GM12878 (cell line): ENCODE data around the gene CTRB2. TPM values are rescaled to one million over a fixed set of nuclear protein-coding genes. Genes with fewer than 3 reads are reported as not detected.

Experiments
- ATAC-seq: fragments of 200-7000 bp; cut with Tn5 transposase; 3 replicates; pipeline ENCODE4 v1.9.1; 2020; ENCODE audit warnings: mild to moderate bottlenecking, moderate library complexity
- BruUV-seq: library from RNA; stranded (reverse); fragments of 400-500 nt; replicated peaks from 2 replicates; lab custom pipeline; 2021; lab: Mats Ljungman, UMichigan
- CTCF ChIA-PET: fragments of 300-600 bp; sonication (Branson Sonifier 250); formaldehyde crosslinking; extraction: SDS; loops from one replicate; lab custom pipeline; 2021; ENCODE audit warnings: inconsistent platforms; lab: Yijun Ruan, JAX
- POLR2A ChIA-PET: fragments of 350-600 bp; formaldehyde crosslinking; extraction: SDS; loops from one replicate; lab custom pipeline; 2021; ENCODE audit warnings: inconsistent platforms; lab: Charles Lee
- RAD21 ChIA-PET: fragments of 300-600 bp; sonication (Branson Sonifier 250); formaldehyde crosslinking; loops from one replicate; lab custom pipeline; 2023; ENCODE audit warnings: antibody characterized with exemption; ENCODE audit not compliant: unreplicated experiment; lab: Charles Lee
- SMC1A ChIA-PET: fragments of 300-600 bp; sonication (Branson Sonifier 250); formaldehyde crosslinking; loops from one replicate; lab custom pipeline; 2023; ENCODE audit not compliant: unreplicated experiment, uncharacterized antibody; lab: Charles Lee
- DNase-seq: peaks from one replicate; pipeline ENCODE4 v3.0.0-alpha.2; 2011; ENCODE audit warnings: low read depth, low spot score
- FAIRE-seq: peaks from 3 replicates; lab custom pipeline; 2011; peaks lifted over from hg19 to GRCh38; lab: Jason Lieb, UNC
- H2AFZ ChIP-seq: 2 replicates; pipeline ENCODE4 v1.6.0; 2011; ENCODE audit warnings: low read depth, low read length, control low read depth; ENCODE audit not compliant: control insufficient read depth
- H3K27ac ChIP-seq: 2 replicates; pipeline ENCODE4 v1.5.1; 2011; ENCODE audit warnings: control low read depth; ENCODE audit not compliant: control insufficient read depth, insufficient read depth
- H3K27me3 ChIP-seq, 2 experiments: replicated peaks in 1 of 2; 2 replicates each; pipeline versions ENCODE4 v1.6.0 to v1.6.1; 2011; ENCODE audit warnings: low read length in 1 of 2; ENCODE audit not compliant: control insufficient read depth in 2 of 2, insufficient read depth in 2 of 2
- H3K36me3 ChIP-seq, 2 experiments: 2 replicates each; pipeline ENCODE4 v1.5.1; 2011; ENCODE audit warnings: low read length in 1 of 2; ENCODE audit not compliant: control insufficient read depth in 2 of 2, insufficient read depth in 2 of 2
- H3K4me1 ChIP-seq: 2 replicates; pipeline ENCODE4 v1.6.1; 2011; ENCODE audit warnings: mild to moderate bottlenecking, low read length, moderate library complexity, mixed read lengths; ENCODE audit not compliant: control insufficient read depth, insufficient read depth
- H3K4me2 ChIP-seq: 2 replicates; pipeline ENCODE4 v1.6.0; 2011; ENCODE audit warnings: control low read depth; ENCODE audit not compliant: control insufficient read depth, insufficient read depth
- H3K4me3 ChIP-seq: fragments of 200-600 bp; sonication (generic); 2 replicates; pipeline ENCODE4 v1.5.1; 2016
- H3K79me2 ChIP-seq: 2 replicates; pipeline ENCODE4 v1.6.0; 2011; ENCODE audit warnings: low read length; ENCODE audit not compliant: control insufficient read depth, insufficient read depth
- H3K9ac ChIP-seq: 2 replicates; pipeline ENCODE4 v1.8.0; 2011; ENCODE audit warnings: low read length, control low read depth, mixed read lengths; ENCODE audit not compliant: control insufficient read depth, insufficient read depth
- H3K9me3 ChIP-seq: replicated peaks from 3 replicates; pipeline ENCODE4 v1.5.1; 2011; ENCODE audit warnings: mild to moderate bottlenecking, low read length; ENCODE audit not compliant: control insufficient read depth, insufficient read depth
- H4K20me1 ChIP-seq: 2 replicates; pipeline ENCODE4 v1.6.0; 2011; ENCODE audit not compliant: control insufficient read depth, insufficient read depth
- EGR1 ChIP-seq, 2 experiments: IDR thresholded peaks; 1 replicate in 1 of 2; 2 replicates in 1 of 2; pipeline ENCODE4 v1.6.1; 2011 to 2012; ENCODE audit warnings: low read depth in 2 of 2, low read length in 2 of 2, borderline replicate concordance in 1 of 2, mild to moderate bottlenecking in 1 of 2, moderate library complexity in 1 of 2
- POLR2A ChIP-seq: IDR thresholded peaks from 2 replicates; pipeline ENCODE4 v1.6.1; 2011; ENCODE audit warnings: low read depth, mild to moderate bottlenecking, low read length
- SIN3A ChIP-seq: IDR thresholded peaks from 2 replicates; pipeline ENCODE4 v1.6.1; 2012; ENCODE audit warnings: low read depth, low read length, improper control_type of control experiment
- SREBF1 ChIP-seq: IDR thresholded peaks from 2 replicates; pipeline ENCODE4 v1.6.1; 2012; ENCODE audit warnings: mild to moderate bottlenecking, low read length
- SUPT20H ChIP-seq: IDR thresholded peaks from 2 replicates; pipeline ENCODE4 v1.6.1; 2011; ENCODE audit warnings: low read depth, mild to moderate bottlenecking, low read length, moderate library complexity, borderline replicate concordance; ENCODE audit not compliant: control insufficient read depth
- TCF12 ChIP-seq: IDR thresholded peaks from 2 replicates; pipeline ENCODE4 v1.6.1; 2011; ENCODE audit warnings: low read depth, mild to moderate bottlenecking, low read length
- ZBTB11 ChIP-seq: fragments of 450-650 bp; formaldehyde crosslinking; IDR thresholded peaks from 2 replicates; pipeline ENCODE4 v1.5.0; 2022; ENCODE audit warnings: mild to moderate bottlenecking, missing genetic modification characterization
- ZNF217 ChIP-seq: fragments of 450-650 bp; IDR thresholded peaks from 2 replicates; pipeline ENCODE4 v1.6.1; 2017; ENCODE audit warnings: antibody characterized with exemption, mild to moderate bottlenecking
- WGBS: methylation state at CpG from one replicate; pipeline ENCODE4 v1.1.6; 2016; ENCODE audit warnings: low lambda C conversion rate; ENCODE audit not compliant: insufficient replicate concordance, insufficient coverage; ENCODE audit errors: missing lambda C conversion rate; 5-methylcytosine and 5-hydroxymethylcytosine counted together
- in situ Hi-C: fragments of 300-500 bp; cut with MboI; formaldehyde crosslinking; loops from 9 replicates; pipeline ENCODE4 v1.14.3; 2018; ENCODE audit warnings: mixed read lengths
- intact Hi-C: fragments of 100-400 bp; cut with micrococcal nuclease; formaldehyde crosslinking; loops from one replicate; pipeline ENCODE4 v1.14.2; 2022; ENCODE audit not compliant: unreplicated experiment
- polyA plus RNA-seq, 11 experiments: library from polyadenylated mRNA; depleted of rRNA in 4 of 11; unstranded in 6 of 11; stranded (reverse) in 5 of 11; fragments of >200 nt; fragmentation: Nextera tagmentation in 4 of 11; fragmentation: Illumina TruSeq in 1 of 11; extraction: Ambion mirVana in 4 of 11; extraction: Trizol in 1 of 11; gene quantifications; 1 replicate in 1 of 11; 2 replicates in 10 of 11; pipeline versions ENCODE4 v1.2.1 to v1.2.3, GENCODE V29; 2011 to 2016; ENCODE audit warnings: inconsistent platforms in 2 of 11, missing spikeins in 2 of 11, low read depth in 1 of 11
- total RNA-seq, 4 experiments: library from RNA; depleted of rRNA in 3 of 4; stranded (reverse); fragments of >200 nt in 3 of 4; fragmentation: Illumina TruSeq in 1 of 4; extraction: Trizol in 1 of 4; gene quantifications; 2 replicates each; pipeline versions ENCODE4 v1.2.1 to v1.2.3, GENCODE V29; 2013 to 2021
- TF ChIP-seq, protein P1 (sequence below): fragments of 450-650 bp; IDR thresholded peaks from 2 replicates; pipeline ENCODE4 v1.6.1; 2017; ENCODE audit warnings: mild to moderate bottlenecking, moderate library complexity
- TF ChIP-seq, protein P2 (sequence below): fragments of 450-650 bp; IDR thresholded peaks from 2 replicates; pipeline ENCODE4 v1.6.1; 2017; ENCODE audit warnings: antibody characterized with exemption, mild to moderate bottlenecking, moderate library complexity

CTRB2 gene
- total and polyA plus RNA-seq, 10 of the 15 experiments (the other 5 are each of a cell fraction or from before 2014, with no cell fraction given) = 9.4 TPM; not detected in 9

DNA sequence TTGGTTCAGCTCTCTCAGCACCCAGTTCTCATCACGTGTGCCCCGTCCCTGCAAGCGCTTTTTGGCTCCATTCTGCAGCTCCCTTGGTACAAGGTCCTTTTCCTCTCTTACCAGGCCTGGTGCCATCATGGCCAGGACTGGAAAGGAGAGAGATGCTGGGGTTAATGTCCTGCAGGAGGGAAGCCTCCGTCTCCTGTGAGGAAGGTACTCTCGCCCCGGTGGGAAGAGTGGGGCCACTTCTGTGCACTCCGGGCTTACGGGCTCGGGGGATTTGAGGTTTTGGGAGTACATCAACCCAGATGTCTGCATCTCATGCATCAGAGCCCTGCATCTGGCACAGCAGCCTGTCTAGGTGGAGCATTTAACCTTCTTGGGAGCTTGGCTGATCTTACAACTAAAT lies 10.1 kb downstream of the CTRB2 start (continued):
- no peak for TF ChIP-seq EGR1 (IDR thresholded peaks at IDR 0.05; ENCODE audit: borderline replicate concordance in 1 of 2, low read depth in 2 of 2, low read length in 2 of 2)
- no peak for TF ChIP-seq TCF12

DNA sequence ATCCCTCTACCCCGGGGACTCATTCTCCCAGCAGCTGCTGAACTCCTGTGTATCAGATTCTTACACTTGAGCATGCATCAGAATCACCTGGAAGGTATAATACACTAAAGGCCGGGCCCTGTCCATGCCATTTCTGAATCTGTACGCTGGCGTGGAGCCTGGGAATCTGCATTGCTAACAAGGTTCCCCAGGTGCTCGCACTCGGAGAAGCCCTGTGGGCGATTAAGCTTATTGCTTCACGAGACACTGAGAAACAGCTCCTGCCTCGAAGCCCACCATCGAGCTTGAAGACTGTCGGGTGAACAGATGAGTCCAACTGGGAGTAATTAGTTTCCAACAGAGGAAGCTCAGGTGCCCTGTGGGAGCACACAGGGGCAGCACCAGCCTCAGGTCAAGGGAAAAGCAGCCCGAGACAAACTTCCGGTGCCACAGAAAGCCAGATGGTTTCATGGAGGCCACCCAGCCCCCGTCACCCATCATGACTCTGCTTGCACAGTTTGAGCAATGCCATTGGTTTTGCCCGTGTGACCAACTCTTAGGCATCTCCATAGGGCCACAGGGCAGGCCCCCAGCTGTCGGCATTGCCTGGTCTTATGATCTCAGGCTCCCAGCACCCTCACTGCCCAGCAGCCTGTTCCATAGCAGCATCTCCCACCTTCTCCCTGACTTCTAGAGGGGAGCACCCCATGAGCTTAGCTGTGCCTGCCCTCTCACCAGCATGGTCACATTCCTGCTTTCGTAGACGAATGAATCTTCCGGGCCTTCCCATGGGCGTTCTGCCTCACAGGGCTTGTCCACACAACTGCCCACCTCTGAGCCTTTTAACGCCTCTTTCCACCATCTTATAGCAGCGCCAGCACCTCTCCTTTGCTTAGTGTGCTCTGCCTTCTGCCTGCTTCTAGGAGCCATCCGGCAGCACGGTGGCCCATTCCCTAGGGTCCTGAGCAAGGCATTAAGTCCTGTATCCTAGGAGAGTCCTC lies 10.9 kb downstream of the CTRB2 start:
- intact Hi-C loops = loop anchor here (5.0 kb wide), 2 partner anchors 36 to 384 kb away; no protein-coding TSS in a partner anchor
- H3K36me3 ChIP-seq = no peaks in the 10 kb centered on the region
- ATAC-seq (no peak), DNase-seq (no peak), FAIRE-seq (no peak)
- CTCF ChIA-PET = interaction anchor here (0.7 to 7.9 kb wide), 9 partner anchors 10 to 206 kb away, joined by 3 to 170 read pairs (median 4); no protein-coding TSS in a partner anchor
- H3K4me1 ChIP-seq = peaks cover 2% of the 10 kb centered on the region; the same call in 1 of the 2 replicates
- RAD21 ChIA-PET = interaction anchor here (1.0 to 1.9 kb wide), 5 partner anchors 184 to 354 kb away, joined by 3 to 4 read pairs (median 3); no protein-coding TSS in a partner anchor
- no peak overlapping the region for H3K27ac ChIP-seq
- no peak overlapping the region for H2AFZ ChIP-seq
- POLR2A ChIA-PET = no interaction called here
- SMC1A ChIA-PET = interaction anchor here (0.6 to 5.2 kb wide), 2 partner anchors 190 to 206 kb away, joined by 3 to 52 read pairs; no protein-coding TSS in a partner anchor
- H3K4me3 ChIP-seq = no peak overlapping the region
- 63% methylated on average over 24 of the region's 24 CpGs for WGBS
- BruUV-seq = no TSS peak
- peaks cover 1 to 4% of the 10 kb centered on the region in 2 experiments for H3K27me3 ChIP-seq
- no peak overlapping the region for H3K9ac ChIP-seq
- no peaks in the 10 kb centered on the region for H3K9me3 ChIP-seq
- H3K4me2 ChIP-seq = no peak overlapping the region
- H3K79me2 ChIP-seq = no peaks in the 10 kb centered on the region
- in situ Hi-C loops = no loop called here
- no peaks in the 10 kb centered on the region for H4K20me1 ChIP-seq
- TF ChIP-seq, protein P1, sequence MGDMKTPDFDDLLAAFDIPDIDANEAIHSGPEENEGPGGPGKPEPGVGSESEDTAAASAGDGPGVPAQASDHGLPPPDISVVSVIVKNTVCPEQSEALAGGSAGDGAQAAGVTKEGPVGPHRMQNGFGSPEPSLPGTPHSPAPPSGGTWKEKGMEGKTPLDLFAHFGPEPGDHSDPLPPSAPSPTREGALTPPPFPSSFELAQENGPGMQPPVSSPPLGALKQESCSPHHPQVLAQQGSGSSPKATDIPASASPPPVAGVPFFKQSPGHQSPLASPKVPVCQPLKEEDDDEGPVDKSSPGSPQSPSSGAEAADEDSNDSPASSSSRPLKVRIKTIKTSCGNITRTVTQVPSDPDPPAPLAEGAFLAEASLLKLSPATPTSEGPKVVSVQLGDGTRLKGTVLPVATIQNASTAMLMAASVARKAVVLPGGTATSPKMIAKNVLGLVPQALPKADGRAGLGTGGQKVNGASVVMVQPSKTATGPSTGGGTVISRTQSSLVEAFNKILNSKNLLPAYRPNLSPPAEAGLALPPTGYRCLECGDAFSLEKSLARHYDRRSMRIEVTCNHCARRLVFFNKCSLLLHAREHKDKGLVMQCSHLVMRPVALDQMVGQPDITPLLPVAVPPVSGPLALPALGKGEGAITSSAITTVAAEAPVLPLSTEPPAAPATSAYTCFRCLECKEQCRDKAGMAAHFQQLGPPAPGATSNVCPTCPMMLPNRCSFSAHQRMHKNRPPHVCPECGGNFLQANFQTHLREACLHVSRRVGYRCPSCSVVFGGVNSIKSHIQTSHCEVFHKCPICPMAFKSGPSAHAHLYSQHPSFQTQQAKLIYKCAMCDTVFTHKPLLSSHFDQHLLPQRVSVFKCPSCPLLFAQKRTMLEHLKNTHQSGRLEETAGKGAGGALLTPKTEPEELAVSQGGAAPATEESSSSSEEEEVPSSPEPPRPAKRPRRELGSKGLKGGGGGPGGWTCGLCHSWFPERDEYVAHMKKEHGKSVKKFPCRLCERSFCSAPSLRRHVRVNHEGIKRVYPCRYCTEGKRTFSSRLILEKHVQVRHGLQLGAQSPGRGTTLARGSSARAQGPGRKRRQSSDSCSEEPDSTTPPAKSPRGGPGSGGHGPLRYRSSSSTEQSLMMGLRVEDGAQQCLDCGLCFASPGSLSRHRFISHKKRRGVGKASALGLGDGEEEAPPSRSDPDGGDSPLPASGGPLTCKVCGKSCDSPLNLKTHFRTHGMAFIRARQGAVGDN = no peak
- TF ChIP-seq SIN3A (no peak), SUPT20H (no peak), POLR2A (no peak), SREBF1 (no peak), ZNF217 (no peak), ZBTB11 (CRISPR knock-in tag) (no peak)
- TF ChIP-seq, protein P2, sequence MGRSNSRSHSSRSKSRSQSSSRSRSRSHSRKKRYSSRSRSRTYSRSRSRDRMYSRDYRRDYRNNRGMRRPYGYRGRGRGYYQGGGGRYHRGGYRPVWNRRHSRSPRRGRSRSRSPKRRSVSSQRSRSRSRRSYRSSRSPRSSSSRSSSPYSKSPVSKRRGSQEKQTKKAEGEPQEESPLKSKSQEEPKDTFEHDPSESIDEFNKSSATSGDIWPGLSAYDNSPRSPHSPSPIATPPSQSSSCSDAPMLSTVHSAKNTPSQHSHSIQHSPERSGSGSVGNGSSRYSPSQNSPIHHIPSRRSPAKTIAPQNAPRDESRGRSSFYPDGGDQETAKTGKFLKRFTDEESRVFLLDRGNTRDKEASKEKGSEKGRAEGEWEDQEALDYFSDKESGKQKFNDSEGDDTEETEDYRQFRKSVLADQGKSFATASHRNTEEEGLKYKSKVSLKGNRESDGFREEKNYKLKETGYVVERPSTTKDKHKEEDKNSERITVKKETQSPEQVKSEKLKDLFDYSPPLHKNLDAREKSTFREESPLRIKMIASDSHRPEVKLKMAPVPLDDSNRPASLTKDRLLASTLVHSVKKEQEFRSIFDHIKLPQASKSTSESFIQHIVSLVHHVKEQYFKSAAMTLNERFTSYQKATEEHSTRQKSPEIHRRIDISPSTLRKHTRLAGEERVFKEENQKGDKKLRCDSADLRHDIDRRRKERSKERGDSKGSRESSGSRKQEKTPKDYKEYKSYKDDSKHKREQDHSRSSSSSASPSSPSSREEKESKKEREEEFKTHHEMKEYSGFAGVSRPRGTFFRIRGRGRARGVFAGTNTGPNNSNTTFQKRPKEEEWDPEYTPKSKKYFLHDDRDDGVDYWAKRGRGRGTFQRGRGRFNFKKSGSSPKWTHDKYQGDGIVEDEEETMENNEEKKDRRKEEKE = no peak
